ENCODE measurements around the gene TOGARAM2.

TOGARAM2 gene

DNA sequence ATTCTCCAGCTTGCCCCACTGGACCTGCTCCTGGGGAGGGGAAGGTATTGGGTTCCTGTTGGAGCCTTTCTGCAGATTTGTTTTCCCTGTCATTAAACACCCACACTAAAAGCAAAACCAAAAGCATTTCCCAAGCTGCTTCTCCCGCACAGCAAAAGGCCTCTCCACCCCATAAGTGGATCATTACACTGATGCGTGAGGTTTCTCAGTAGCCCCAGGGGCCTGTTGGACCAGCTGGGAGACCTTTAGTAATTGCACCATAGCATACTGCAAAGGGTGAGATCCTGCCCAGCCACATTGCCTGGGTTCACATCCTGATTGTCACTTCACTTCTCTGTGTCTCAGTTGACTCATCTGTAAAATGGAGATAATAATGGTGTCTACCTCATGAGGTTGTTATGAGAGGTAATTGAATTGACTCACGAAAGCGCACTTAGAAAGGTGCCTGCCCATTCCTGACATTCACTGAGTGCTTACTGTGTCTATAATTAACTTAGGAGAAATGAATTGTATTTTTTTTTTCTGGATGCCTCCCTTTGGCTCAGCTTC lies 43.9 kb downstream of the TOGARAM2 start:
- TF ChIP-seq, protein P1, sequence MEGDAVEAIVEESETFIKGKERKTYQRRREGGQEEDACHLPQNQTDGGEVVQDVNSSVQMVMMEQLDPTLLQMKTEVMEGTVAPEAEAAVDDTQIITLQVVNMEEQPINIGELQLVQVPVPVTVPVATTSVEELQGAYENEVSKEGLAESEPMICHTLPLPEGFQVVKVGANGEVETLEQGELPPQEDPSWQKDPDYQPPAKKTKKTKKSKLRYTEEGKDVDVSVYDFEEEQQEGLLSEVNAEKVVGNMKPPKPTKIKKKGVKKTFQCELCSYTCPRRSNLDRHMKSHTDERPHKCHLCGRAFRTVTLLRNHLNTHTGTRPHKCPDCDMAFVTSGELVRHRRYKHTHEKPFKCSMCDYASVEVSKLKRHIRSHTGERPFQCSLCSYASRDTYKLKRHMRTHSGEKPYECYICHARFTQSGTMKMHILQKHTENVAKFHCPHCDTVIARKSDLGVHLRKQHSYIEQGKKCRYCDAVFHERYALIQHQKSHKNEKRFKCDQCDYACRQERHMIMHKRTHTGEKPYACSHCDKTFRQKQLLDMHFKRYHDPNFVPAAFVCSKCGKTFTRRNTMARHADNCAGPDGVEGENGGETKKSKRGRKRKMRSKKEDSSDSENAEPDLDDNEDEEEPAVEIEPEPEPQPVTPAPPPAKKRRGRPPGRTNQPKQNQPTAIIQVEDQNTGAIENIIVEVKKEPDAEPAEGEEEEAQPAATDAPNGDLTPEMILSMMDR (IDR thresholded peaks at IDR 0.05; ENCODE audit: extremely low read depth, missing control alignments): no peak
- no peak for DNase-seq (ENCODE audit: low spot score)

DNA sequence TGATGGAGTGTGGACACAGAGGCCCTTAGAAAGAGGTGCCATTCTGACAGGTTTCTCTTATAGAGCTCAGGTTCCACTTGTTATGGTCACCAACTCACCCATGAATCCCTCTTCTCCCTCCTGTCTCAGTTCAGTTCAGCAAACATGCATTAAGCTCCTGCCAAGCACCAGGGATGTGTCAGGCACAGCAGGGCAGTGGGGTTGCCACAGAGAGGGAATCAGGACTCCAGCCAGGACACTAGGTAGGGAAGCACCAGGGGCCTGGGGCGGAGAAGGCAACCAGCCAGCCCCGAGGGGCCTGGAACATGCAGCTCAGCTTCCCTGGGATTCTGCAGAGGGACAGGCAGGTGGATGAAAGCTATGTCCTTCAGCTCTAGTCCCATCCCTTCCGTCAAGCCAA lies 44.6 kb downstream of the TOGARAM2 start:
- DNase-seq (ENCODE audit: low spot score): no peak
- TF ChIP-seq, protein P1 (IDR thresholded peaks at IDR 0.05; ENCODE audit: extremely low read depth, missing control alignments): no peak

DNA sequence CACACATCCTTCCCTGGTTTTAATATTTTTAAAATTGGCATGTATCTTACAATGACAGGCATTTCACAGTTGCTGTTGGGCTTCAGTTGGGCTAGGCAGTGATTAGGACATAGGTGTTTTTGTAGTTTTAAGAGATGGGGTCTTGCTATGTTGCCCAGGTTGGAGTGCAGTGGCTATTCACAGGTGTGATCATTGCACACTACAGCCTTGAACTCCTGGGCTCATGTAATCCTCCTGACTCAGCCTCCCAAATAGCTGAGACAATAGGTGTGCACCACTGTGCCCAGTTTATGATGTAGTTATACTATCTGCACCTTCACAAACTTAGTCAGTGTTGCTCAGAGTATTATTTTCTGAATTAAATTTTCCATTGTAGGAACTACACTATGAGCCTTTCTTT lies 49.9 kb downstream of the TOGARAM2 start:
- TF ChIP-seq, protein P1 (IDR thresholded peaks at IDR 0.05; ENCODE audit: extremely low read depth, missing control alignments): no peak
- DNase-seq (ENCODE audit: low spot score): no peak

DNA sequence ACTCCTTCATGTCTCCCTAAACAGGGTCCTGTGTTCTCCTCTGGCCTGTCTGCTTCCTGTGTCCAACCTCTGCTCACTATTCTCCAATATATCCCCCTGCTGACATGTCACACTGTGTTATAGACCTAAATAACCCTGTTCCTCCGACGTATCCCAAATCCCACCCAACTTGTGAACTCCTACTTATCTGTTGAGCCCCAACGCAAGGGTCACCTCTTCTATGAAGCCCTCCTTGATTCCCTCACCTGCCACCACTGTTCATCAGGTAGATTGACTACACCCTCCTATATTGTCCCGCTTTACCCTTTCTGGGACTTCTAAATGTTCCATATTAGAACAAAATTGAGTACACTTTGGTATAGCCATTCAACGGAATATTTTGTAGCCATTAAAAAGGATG lies 51.1 kb downstream of the TOGARAM2 start:
- DNase-seq (ENCODE audit: low spot score): no peak
- TF ChIP-seq, protein P1 (IDR thresholded peaks at IDR 0.05; ENCODE audit: extremely low read depth, missing control alignments): no peak

DNA sequence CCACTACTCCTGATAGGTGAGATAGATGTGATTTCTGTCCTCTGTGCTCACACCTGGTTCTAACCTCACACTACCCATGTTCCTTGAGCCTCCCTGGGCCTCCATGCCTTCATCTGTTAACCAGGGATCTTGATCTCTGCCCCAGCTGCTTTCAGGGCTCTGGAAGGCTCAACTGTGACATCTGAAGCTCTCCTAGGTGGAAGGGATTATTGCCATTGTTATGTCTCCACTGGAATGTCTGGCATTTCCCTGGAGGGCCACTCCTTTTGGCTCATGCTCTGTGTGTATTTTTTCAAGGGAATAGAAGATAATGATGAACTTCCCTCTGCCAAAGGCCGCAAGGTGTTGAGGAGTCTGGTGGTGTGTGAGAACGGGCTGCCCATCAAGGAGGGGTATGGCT lies 52.1 kb downstream of the TOGARAM2 start:
- no peak for DNase-seq (ENCODE audit: low spot score)
- TF ChIP-seq, protein P1 (IDR thresholded peaks at IDR 0.05; ENCODE audit: extremely low read depth, missing control alignments): no peak

DNA sequence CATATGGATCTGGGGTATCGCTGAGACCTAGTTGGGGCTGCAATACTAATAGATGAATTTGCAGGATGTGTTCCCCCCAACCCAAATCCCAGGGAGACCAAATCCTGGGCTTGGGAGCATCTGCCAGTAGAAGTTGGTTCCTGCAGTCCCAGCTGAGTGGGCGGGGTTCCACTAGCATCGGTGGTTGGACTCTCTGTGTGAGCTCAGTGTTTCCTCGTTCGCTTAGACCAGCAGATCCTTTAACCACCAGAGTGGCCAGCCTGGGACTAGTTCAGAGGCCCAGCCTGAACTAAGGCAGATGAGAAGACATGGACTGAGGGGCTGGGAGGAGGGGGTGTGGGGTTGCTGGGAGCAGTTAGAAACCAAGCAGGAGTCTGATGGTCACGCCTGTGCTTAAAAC lies 52.6 kb downstream of the TOGARAM2 start:
- DNase-seq (ENCODE audit: low spot score): no peak
- TF ChIP-seq, protein P1 (IDR thresholded peaks at IDR 0.05; ENCODE audit: extremely low read depth, missing control alignments): no peak

DNA sequence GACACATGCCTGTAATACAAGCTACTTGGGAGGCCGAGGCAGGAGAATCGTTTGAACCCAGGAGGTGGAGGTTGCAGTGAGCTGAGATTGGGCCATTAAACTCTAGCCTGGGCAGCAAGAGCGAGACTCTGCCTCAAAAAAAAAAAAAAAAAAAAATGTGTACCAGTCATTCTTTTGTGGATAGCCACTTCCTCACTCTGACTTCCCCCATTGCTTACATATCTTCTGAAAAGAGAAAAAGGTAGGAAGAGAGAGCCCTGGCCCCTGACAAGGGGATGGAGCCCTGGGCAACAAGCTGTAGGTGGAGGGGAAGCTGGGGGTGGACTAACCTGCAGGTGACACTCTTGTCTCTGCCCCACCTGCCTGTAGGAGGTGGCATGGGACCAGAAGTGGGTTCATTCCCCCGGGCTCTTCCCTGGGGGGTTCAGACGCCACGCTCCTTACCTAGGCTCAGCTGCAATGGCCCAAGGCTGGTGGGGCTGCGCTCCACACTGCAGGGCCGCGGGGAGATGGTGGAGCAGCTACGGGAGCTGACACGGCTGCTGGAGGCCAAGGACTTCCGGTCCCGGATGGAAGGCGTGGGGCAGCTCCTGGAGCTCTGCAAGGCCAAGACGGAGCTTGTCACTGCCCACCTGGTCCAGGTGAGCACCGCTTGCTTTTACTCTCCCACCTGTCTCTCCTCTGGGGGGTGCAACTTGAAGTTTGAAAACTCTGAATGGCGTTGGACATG lies 54.1 kb downstream of the TOGARAM2 start:
- TF ChIP-seq, protein P1 (IDR thresholded peaks at IDR 0.05; ENCODE audit: extremely low read depth, missing control alignments): no peak
- no peak for DNase-seq (ENCODE audit: low spot score)

Measured in GM20000 (cell line).